HEK293 (cell line): ENCODE measurements around the gene MARCHF3.

Source experiments
- CTCF ChIP-seq: fragments of 450-650 bp; formaldehyde crosslinking; IDR thresholded peaks from 2 replicates; pipeline ENCODE4 v1.5.1; 2016; ENCODE audit warnings: missing biosample characterization, missing genetic modification characterization
- SP2 ChIP-seq: fragments of 450-650 bp; formaldehyde crosslinking; IDR thresholded peaks from 2 replicates; pipeline ENCODE4 v1.5.1; 2016; ENCODE audit warnings: missing biosample characterization, missing genetic modification characterization
- ZBTB6 ChIP-seq: fragments of 450-650 bp; formaldehyde crosslinking; IDR thresholded peaks from 2 replicates; pipeline ENCODE4 v1.5.1; 2017; ENCODE audit warnings: missing biosample characterization, missing genetic modification characterization
- ZEB2 ChIP-seq: fragments of 450-650 bp; formaldehyde crosslinking; IDR thresholded peaks from 2 replicates; pipeline ENCODE4 v1.5.1; 2016; ENCODE audit warnings: missing biosample characterization, missing genetic modification characterization
- ZNF121 ChIP-seq: fragments of 450-650 bp; formaldehyde crosslinking; IDR thresholded peaks from 2 replicates; pipeline ENCODE4 v1.5.1; 2016; ENCODE audit warnings: missing biosample characterization, missing genetic modification characterization
- ZNF274 ChIP-seq, 2 experiments: fragments of 200-500 bp in 1 of 2; fragments of 450-650 bp in 1 of 2; sonication (Bioruptor generic) in 1 of 2; formaldehyde crosslinking in 1 of 2; IDR thresholded peaks; 2 replicates each; pipeline versions ENCODE4 v1.5.1 to v1.6.1; 2014 to 2016; ENCODE audit warnings: borderline replicate concordance in 1 of 2, inconsistent platforms in 1 of 2, low read length in 1 of 2, missing biosample characterization in 1 of 2, missing genetic modification characterization in 1 of 2
- ZNF311 ChIP-seq: fragments of 450-650 bp; formaldehyde crosslinking; IDR thresholded peaks from 2 replicates; pipeline ENCODE4 v1.5.1; 2017; ENCODE audit warnings: missing biosample characterization, missing genetic modification characterization, borderline replicate concordance
- ZNF514 ChIP-seq: fragments of 450-650 bp; formaldehyde crosslinking; IDR thresholded peaks from 2 replicates; pipeline ENCODE4 v1.5.1; 2016; ENCODE audit warnings: missing biosample characterization, missing genetic modification characterization
- ZNF521 ChIP-seq: fragments of 450-650 bp; formaldehyde crosslinking; IDR thresholded peaks from 2 replicates; pipeline ENCODE4 v1.5.1; 2017; ENCODE audit warnings: missing biosample characterization, mild to moderate bottlenecking, missing genetic modification characterization
- ZNF571 ChIP-seq: fragments of 450-650 bp; formaldehyde crosslinking; IDR thresholded peaks from 2 replicates; pipeline ENCODE4 v1.5.0; 2017; ENCODE audit warnings: missing biosample characterization, missing genetic modification characterization
- ZSCAN30 ChIP-seq: fragments of 450-650 bp; IDR thresholded peaks from 2 replicates; pipeline ENCODE4 v1.5.1; 2018; ENCODE audit warnings: missing biosample characterization, mild to moderate bottlenecking, missing genetic modification characterization, moderate library complexity
- TF ChIP-seq, protein P1 (sequence below): IDR thresholded peaks from 2 replicates; pipeline ENCODE4 v1.6.1; 2011; ENCODE audit warnings: mild to moderate bottlenecking, low read depth, low read length, borderline replicate concordance

DNA sequence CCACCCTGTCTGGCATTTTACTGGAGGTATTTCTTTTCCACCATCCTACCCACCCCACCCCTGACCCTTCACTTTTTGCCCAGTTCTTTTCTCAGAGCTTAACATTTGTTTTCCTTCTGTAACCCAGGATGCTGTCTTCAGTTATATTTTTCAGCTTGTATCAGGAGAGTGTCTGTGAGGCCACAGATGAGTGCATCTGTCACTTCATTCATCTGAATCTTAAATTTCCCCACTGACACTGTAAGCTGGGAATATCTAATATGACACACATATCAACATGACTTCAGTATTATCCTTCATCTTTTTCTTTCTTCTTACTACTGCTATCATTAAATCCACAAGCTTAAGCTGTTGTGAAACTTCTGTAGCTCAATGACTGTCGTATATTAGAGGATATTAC is 4.9 kb downstream of the MARCHF3 start:
- no peak for TF ChIP-seq CTCF (tag by site-specific recombination)
- no peak for TF ChIP-seq ZNF274 (IDR thresholded peaks at IDR 0.05; ENCODE audit: low read length)
- TF ChIP-seq ZNF274 (tag by site-specific recombination; IDR thresholded peaks at IDR 0.05; ENCODE audit: borderline replicate concordance), result no peak
- TF ChIP-seq, protein P1, sequence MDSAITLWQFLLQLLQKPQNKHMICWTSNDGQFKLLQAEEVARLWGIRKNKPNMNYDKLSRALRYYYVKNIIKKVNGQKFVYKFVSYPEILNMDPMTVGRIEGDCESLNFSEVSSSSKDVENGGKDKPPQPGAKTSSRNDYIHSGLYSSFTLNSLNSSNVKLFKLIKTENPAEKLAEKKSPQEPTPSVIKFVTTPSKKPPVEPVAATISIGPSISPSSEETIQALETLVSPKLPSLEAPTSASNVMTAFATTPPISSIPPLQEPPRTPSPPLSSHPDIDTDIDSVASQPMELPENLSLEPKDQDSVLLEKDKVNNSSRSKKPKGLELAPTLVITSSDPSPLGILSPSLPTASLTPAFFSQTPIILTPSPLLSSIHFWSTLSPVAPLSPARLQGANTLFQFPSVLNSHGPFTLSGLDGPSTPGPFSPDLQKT, result no peak
- no peak for TF ChIP-seq ZNF311 (tag by site-specific recombination)
- no peak for TF ChIP-seq ZSCAN30 (tag by site-specific recombination)
- no peak for TF ChIP-seq ZEB2
- no peak for TF ChIP-seq ZNF521 (tag by site-specific recombination)
- no peak for TF ChIP-seq SP2 (tag by site-specific recombination)
- no peak for TF ChIP-seq ZNF571 (tag by site-specific recombination)
- TF ChIP-seq ZNF121 (tag by site-specific recombination), result no peak
- TF ChIP-seq ZBTB6 (tag by site-specific recombination), result no peak
- no peak for TF ChIP-seq ZNF514 (tag by site-specific recombination)
